GM12873 (cell line): Measurements from ENCODE around the gene ADAP1.

Experiments used
- CTCF ChIP-seq: IDR thresholded peaks from 2 replicates; pipeline ENCODE4 v1.5.1; 2012; ENCODE audit warnings: low read depth, mild to moderate bottlenecking, moderate library complexity, low read length, control low read depth; ENCODE audit not compliant: insufficient read depth; ENCODE audit errors: missing control alignments

The ADAP1 gene

DNA sequence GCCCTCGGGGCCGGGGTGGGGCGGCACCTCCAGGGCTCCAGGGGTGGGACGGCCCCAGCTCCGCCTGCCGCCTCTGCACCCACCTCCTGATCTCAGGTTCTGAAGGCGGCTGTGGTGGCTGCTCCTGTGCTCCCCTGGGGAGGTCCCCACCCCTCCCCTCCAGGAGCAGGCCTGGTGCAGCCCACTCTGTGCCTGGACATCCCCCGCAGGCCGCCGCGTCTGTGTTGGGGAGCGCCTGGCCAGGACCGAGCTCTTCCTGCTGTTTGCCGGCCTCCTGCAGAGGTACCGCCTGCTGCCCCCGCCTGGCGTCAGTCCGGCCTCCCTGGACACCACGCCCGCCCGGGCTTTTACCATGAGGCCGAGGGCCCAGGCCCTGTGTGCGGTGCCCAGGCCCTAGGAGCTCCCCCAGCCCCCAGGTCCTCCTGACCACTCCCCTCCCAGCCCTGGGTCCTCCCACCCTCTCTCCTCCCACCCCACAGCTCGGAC is 34.0 kb upstream of the ADAP1 start:
- no peak for TF ChIP-seq CTCF

GRCh38 chr7:987909-988308 is 33.4 kb upstream of the ADAP1 start:
- no peak for TF ChIP-seq CTCF

DNA sequence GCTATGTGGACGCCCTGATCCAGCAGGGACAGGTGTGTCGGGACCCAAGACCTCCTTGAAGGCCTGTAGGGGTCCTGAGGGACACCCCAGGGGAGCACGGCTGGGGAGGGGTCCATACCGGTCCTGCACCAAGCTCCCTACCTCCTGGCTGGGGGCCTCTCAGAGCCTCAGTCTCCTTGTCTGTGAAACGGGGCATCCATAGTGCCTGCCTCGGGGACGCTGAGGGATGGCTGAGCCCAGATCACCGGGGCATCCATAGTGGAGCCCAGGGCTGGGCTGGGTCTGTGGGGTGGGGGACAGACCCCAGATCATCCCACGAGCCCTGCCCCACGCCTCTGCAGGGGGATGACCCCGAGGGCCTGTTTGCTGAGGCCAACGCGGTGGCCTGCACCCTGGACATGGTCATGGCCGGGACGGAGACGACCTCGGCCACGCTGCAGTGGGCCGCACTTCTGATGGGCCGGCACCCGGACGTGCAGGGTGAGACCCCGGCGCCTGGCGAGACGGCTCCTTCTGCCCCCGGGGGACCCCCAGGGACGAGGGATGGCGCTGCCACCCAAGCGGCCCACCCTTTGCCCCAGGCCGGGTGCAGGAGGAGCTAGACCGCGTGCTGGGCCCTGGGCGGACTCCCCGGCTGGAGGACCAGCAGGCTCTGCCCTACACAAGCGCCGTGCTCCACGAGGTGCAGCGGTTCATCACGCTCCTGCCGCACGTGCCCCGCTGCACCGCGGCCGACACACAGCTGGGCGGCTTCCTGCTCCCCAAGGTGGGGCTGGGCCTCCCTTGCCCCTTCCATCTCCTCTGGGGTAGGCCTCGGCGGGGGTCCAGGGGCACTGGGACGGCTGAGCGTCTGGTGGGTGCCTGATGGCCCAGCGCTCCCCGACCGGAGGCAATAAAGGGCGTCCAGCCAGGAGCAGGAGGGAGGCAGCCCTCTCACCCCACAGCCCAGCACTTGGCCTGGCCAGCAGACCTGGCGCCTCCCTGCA is 32.6 kb upstream of the ADAP1 start:
- no peak for TF ChIP-seq CTCF

DNA sequence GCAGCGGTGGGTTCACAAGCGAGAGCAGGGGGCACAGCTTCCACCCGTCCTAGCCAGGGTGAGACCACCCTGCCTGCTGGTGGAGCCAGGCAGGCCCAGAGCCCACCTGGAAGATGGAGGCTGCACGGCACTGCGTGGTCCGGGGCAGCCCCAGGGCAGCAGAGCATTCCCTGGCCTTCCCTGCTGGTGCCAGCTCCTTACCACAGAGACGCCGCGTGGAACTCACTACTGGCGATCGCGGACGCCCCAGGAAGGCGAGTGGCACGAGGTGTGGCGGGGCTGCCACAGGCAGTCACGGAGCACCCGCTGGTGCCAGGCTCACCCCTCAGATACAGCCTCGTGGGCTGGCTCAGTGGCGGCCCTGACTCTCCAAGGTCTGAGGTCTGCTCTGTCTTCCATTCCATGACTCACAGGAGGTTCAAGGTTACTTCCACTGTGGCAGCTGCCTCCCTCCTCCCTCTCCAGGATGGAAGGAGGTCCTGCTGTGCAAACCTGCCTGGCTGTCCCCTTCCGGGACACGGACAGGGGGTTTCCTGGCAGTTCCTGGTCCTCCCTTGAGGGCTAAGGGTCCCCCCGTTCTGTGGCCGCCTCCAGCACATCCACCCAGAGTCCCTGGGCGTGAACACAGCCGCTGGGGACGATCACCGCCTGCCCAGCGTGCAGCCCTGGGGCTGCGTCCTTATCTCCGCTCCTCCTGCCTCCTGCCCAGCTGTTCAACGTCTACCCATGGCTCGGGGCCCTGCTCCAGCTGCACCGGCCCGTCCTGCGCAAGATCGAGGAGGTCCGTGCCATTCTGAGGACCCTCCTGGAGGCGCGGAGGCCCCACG is 31.6 kb upstream of the ADAP1 start:
- no peak for TF ChIP-seq CTCF

DNA sequence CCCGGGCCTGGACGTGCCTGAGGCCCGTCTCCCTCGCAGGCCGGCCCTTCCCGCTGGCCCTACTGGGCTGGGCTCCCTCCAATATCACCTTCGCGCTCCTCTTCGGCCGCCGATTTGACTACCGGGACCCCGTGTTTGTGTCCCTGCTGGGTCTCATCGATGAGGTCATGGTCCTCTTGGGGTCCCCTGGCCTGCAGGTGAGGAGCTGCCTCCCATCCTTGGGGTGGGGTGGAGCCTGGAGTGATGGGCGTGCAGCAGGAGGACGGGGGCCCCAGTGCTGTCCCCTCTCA is 30.6 kb upstream of the ADAP1 start:
- no peak for TF ChIP-seq CTCF

DNA sequence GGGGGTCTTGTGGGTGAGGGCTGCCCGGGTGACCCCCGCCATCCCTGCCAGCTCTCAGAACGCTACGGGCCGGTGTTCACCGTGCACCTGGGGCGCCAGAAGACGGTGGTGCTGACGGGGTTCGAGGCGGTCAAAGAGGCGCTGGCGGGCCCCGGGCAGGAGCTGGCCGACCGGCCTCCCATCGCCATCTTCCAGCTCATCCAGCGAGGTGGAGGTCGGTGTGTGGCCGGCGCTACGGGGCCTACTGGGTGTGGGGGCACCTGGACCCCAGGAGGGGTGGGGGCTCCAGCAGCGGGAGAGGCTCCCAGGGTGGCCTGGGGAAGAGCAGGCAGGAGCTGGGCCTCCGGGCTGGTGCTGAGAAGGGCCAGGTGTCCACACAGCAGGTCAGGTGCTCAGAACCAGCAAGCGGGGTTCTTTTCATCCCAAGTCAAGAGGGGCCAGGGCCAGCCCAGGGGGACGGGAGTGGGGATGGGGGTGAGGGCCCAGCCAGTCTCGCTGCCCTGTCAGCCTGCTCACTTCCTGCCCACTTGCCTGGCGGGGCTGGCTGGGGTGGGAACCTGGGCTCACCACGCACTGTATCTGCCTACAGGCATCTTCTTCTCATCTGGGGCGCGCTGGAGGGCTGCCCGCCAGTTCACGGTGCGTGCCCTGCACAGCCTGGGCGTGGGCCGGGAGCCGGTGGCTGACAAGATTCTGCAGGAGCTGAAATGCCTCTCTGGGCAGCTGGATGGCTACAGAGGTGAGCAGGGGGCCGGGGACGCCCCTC is 30.1 kb upstream of the ADAP1 start:
- no peak for TF ChIP-seq CTCF
